Progenitor cell of endocrine pancreas (in vitro differentiated cells): ENCODE results near the gene OR56A1. TPM values are rescaled to one million over a fixed set of nuclear protein-coding genes. Genes with fewer than 3 reads are reported as not detected.

Experiments used
- DNase-seq: peaks from one replicate; pipeline ENCODE4 v3.0.0; 2021; ENCODE audit warnings: low spot score; ENCODE audit not compliant: unreplicated experiment
- H3K27ac Mint-ChIP-seq: 2 replicates; pipeline ENCODE4 v1.8.0; 2021; ENCODE audit warnings: mild to moderate bottlenecking, moderate library complexity, mixed read lengths
- H3K27me3 Mint-ChIP-seq: 2 replicates; pipeline ENCODE4 v1.8.0; 2021; ENCODE audit warnings: mixed read lengths
- H3K36me3 Mint-ChIP-seq: 2 replicates; pipeline ENCODE4 v1.8.0; 2022; ENCODE audit warnings: mixed read lengths; ENCODE audit not compliant: insufficient read depth
- H3K4me1 Mint-ChIP-seq: 2 replicates; pipeline ENCODE4 v1.8.0; 2021; ENCODE audit warnings: low read depth, mixed read lengths
- H3K4me3 Mint-ChIP-seq: 2 replicates; pipeline ENCODE4 v1.8.0; 2021; ENCODE audit warnings: low read depth, mild to moderate bottlenecking, moderate library complexity, mixed read lengths
- H3K9me3 Mint-ChIP-seq: 2 replicates; pipeline ENCODE4 v1.8.0; 2021; ENCODE audit warnings: low read depth, mixed read lengths
- CTCF ChIP-seq: fragments of 200-600 bp; sonication (generic); IDR thresholded peaks from one replicate; pipeline ENCODE4 v1.5.0; 2021; ENCODE audit warnings: antibody characterized with exemption, mild to moderate bottlenecking; ENCODE audit not compliant: unreplicated experiment
- total RNA-seq: library from RNA; stranded (reverse); gene quantifications from 2 replicates; pipeline ENCODE4 v1.2.1, GENCODE V29; 2021

Gene OR56A1
- total RNA-seq, 1 donor from 2014 or later = not detected

GRCh38 chr11:6012035-6012668 lies 18.4 kb downstream of the OR56A1 start:
- no peak for DNase-seq
- no peaks in the 10 kb centered on the region for H3K9me3 Mint-ChIP-seq
- peaks cover 3% of the 10 kb centered on the region for H3K27me3 Mint-ChIP-seq
- H3K36me3 Mint-ChIP-seq = no peaks in the 10 kb centered on the region
- no peaks in the 10 kb centered on the region for H3K4me1 Mint-ChIP-seq
- H3K4me3 Mint-ChIP-seq = no peak overlapping the region
- no peak for TF ChIP-seq CTCF
- no peak overlapping the region for H3K27ac Mint-ChIP-seq

GRCh38 chr11:6006846-6007245 lies 23.7 kb downstream of the OR56A1 start, which contains the start of gene OR56A4:
TSS of gene OR56A4 (minus strand) at chr11:6006946. CDS start at chr11:6002992, 3,954 bp downstream.
- no peaks in the 10 kb centered on the region for H3K36me3 Mint-ChIP-seq

GRCh38 chr11:6006395-6006794 lies 24.2 kb downstream of the OR56A1 start:
- no peak for DNase-seq
- no peak overlapping the region for H3K27ac Mint-ChIP-seq
- no peaks in the 10 kb centered on the region for H3K9me3 Mint-ChIP-seq
- H3K4me1 Mint-ChIP-seq = no peaks in the 10 kb centered on the region
- TF ChIP-seq CTCF = no peak
- peaks cover 23% of the 10 kb centered on the region for H3K27me3 Mint-ChIP-seq
- H3K4me3 Mint-ChIP-seq = no peak overlapping the region
- no peaks in the 10 kb centered on the region for H3K36me3 Mint-ChIP-seq

More at GRCh38 chr11:6006846-6007245, 23.7 kb downstream of the OR56A1 start, which contains the start of gene OR56A4:
- H3K9me3 Mint-ChIP-seq = no peaks in the 10 kb centered on the region
- DNase-seq = no peak
- H3K4me1 Mint-ChIP-seq = no peaks in the 10 kb centered on the region
- peaks cover 22% of the 10 kb centered on the region for H3K27me3 Mint-ChIP-seq
- no peak within 1 kb of the TSS for H3K4me3 Mint-ChIP-seq
- no peak within 1 kb of the TSS for H3K27ac Mint-ChIP-seq
- no peak for TF ChIP-seq CTCF

GRCh38 chr11:6002202-6002699 lies 28.3 kb downstream of the OR56A1 start:
- Mint-ChIP-seq H3K27ac (no peak overlapping the region), H3K36me3 (no peaks in the 10 kb centered on the region), H3K4me3 (no peak overlapping the region), H3K4me1 (no peaks in the 10 kb centered on the region), H3K9me3 (no peaks in the 10 kb centered on the region), H3K27me3 (peaks cover 28% of the 10 kb centered on the region)
- no peak for DNase-seq
- TF ChIP-seq CTCF = no peak

GRCh38 chr11:5994791-5995190 lies 35.8 kb downstream of the OR56A1 start:
- no peaks in the 10 kb centered on the region for H3K36me3 Mint-ChIP-seq
- no peaks in the 10 kb centered on the region for H3K4me1 Mint-ChIP-seq
- H3K27ac Mint-ChIP-seq = no peak overlapping the region
- H3K27me3 Mint-ChIP-seq = peaks cover 15% of the 10 kb centered on the region
- no peak overlapping the region for H3K4me3 Mint-ChIP-seq
- no peak for TF ChIP-seq CTCF
- no peak for DNase-seq
- H3K9me3 Mint-ChIP-seq = no peaks in the 10 kb centered on the region
